ENCODE results near the gene RBM4B. TPM values are rescaled to one million over a fixed set of nuclear protein-coding genes. Genes with fewer than 3 reads are reported as not detected.

The RBM4B gene
- total RNA-seq, 2 experiments from 2014 or later = 10.9 to 11.7 TPM

- H3K4me3 Mint-ChIP-seq = no peak overlapping the region
- H3K27me3 Mint-ChIP-seq (ENCODE audit: low read depth) = no peaks in the 10 kb centered on the region
- intact Hi-C loops (cut with micrococcal nuclease) = no loop called here
- H3K36me3 Mint-ChIP-seq (ENCODE audit: low read depth) = peaks cover 69% of the 10 kb centered on the region
- DNase-seq = no peak
- peaks cover 36% of the 10 kb centered on the region for H3K4me1 Mint-ChIP-seq (ENCODE audit: low read depth)
- no peak overlapping the region for H3K27ac Mint-ChIP-seq
- no peaks in the 10 kb centered on the region for H3K9me3 Mint-ChIP-seq
- CTCF ChIA-PET = interaction anchor here (1.2 to 1.3 kb wide), 2 partner anchors 9 to 19 kb away, joined by 3 to 4 read pairs; no protein-coding TSS in a partner anchor
Measured at GRCh38 chr11:66629356-66629755, 48.3 kb downstream of the RBM4B start.

- Mint-ChIP-seq H3K4me3 (no peak overlapping the region), H3K36me3 (ENCODE audit: low read depth) (peaks cover 74% of the 10 kb centered on the region), H3K27ac (peak overlapping the region; percentile 37), H3K27me3 (ENCODE audit: low read depth) (no peaks in the 10 kb centered on the region), H3K9me3 (no peaks in the 10 kb centered on the region), H3K4me1 (ENCODE audit: low read depth) (peaks cover 43% of the 10 kb centered on the region)
- no peak for DNase-seq
- intact Hi-C loops (cut with micrococcal nuclease) = no loop called here
- CTCF ChIA-PET = interaction anchor here (1.2 to 1.3 kb wide), 2 partner anchors 10 to 18 kb away, joined by 3 to 4 read pairs; no protein-coding TSS in a partner anchor
Measured at GRCh38 chr11:66628061-66628603, 49.6 kb downstream of the RBM4B start.

- no peak for DNase-seq
- Mint-ChIP-seq H3K4me3 (no peak overlapping the region), H3K27me3 (ENCODE audit: low read depth) (no peaks in the 10 kb centered on the region), H3K4me1 (ENCODE audit: low read depth) (peaks cover 52% of the 10 kb centered on the region), H3K36me3 (ENCODE audit: low read depth) (peaks cover 74% of the 10 kb centered on the region), H3K9me3 (no peaks in the 10 kb centered on the region), H3K27ac (peak overlapping the region; percentile 18)
- CTCF ChIA-PET = interaction anchor here (1.1 kb wide), 1 partner anchor 11 kb away, joined by 3 read pairs; the partner anchor contains the start of gene RBM4
- intact Hi-C loops (cut with micrococcal nuclease) = no loop called here
Measured at GRCh38 chr11:66626926-66627325, 50.8 kb downstream of the RBM4B start.

- H3K36me3 Mint-ChIP-seq (ENCODE audit: low read depth) = peaks cover 77% of the 10 kb centered on the region
- peaks cover 55% of the 10 kb centered on the region for H3K4me1 Mint-ChIP-seq (ENCODE audit: low read depth)
- H3K9me3 Mint-ChIP-seq = no peaks in the 10 kb centered on the region
- DNase-seq = no peak
- no peaks in the 10 kb centered on the region for H3K27me3 Mint-ChIP-seq (ENCODE audit: low read depth)
- CTCF ChIA-PET = no interaction called here
- intact Hi-C loops (cut with micrococcal nuclease) = no loop called here
- H3K4me3 Mint-ChIP-seq = no peak overlapping the region
- peak overlapping the region; percentile 18 for H3K27ac Mint-ChIP-seq
Measured at GRCh38 chr11:66626382-66626781, 51.3 kb downstream of the RBM4B start.

- H3K9me3 Mint-ChIP-seq = no peaks in the 10 kb centered on the region
- peaks cover 82% of the 10 kb centered on the region for H3K36me3 Mint-ChIP-seq (ENCODE audit: low read depth)
- intact Hi-C loops (cut with micrococcal nuclease) = no loop called here
- H3K27ac Mint-ChIP-seq = no peak overlapping the region
- no peak for DNase-seq
- CTCF ChIA-PET = no interaction called here
- H3K4me1 Mint-ChIP-seq (ENCODE audit: low read depth) = peaks cover 59% of the 10 kb centered on the region
- H3K4me3 Mint-ChIP-seq = no peak overlapping the region
- H3K27me3 Mint-ChIP-seq (ENCODE audit: low read depth) = no peaks in the 10 kb centered on the region
Measured at GRCh38 chr11:66625752-66626149, 51.9 kb downstream of the RBM4B start.

GRCh38 chr11:66625041-66625751, 52.5 kb downstream of the RBM4B start:
- H3K27ac Mint-ChIP-seq = no peak overlapping the region
- intact Hi-C loops (cut with micrococcal nuclease) = no loop called here
- peaks cover 62% of the 10 kb centered on the region for H3K4me1 Mint-ChIP-seq (ENCODE audit: low read depth)
- H3K4me3 Mint-ChIP-seq = no peak overlapping the region
- H3K27me3 Mint-ChIP-seq (ENCODE audit: low read depth) = no peaks in the 10 kb centered on the region
- CTCF ChIA-PET = interaction anchor here (1.2 kb wide), 1 partner anchor 33 kb away, joined by 3 read pairs; no protein-coding TSS in a partner anchor
- H3K36me3 Mint-ChIP-seq (ENCODE audit: low read depth) = peaks cover 83% of the 10 kb centered on the region
- H3K9me3 Mint-ChIP-seq = no peaks in the 10 kb centered on the region
- DNase-seq = no peak

GRCh38 chr11:66624450-66624849, 53.2 kb downstream of the RBM4B start:
- no peak overlapping the region for H3K27ac Mint-ChIP-seq
- no peaks in the 10 kb centered on the region for H3K27me3 Mint-ChIP-seq (ENCODE audit: low read depth)
- no peak overlapping the region for H3K4me3 Mint-ChIP-seq
- CTCF ChIA-PET = interaction anchor here (1.2 kb wide), 1 partner anchor 32 kb away, joined by 3 read pairs; no protein-coding TSS in a partner anchor
- intact Hi-C loops (cut with micrococcal nuclease) = no loop called here
- H3K36me3 Mint-ChIP-seq (ENCODE audit: low read depth) = peaks cover 82% of the 10 kb centered on the region
- no peak for DNase-seq
- H3K4me1 Mint-ChIP-seq (ENCODE audit: low read depth) = peaks cover 63% of the 10 kb centered on the region
- H3K9me3 Mint-ChIP-seq = peaks cover 1% of the 10 kb centered on the region

GRCh38 chr11:66619080-66619554, 58.6 kb downstream of the RBM4B start:
- Mint-ChIP-seq H3K4me1 (ENCODE audit: low read depth) (peaks cover 58% of the 10 kb centered on the region), H3K27ac (peak overlapping the region; percentile 98), H3K9me3 (peaks cover 1% of the 10 kb centered on the region), H3K27me3 (ENCODE audit: low read depth) (no peaks in the 10 kb centered on the region), H3K36me3 (ENCODE audit: low read depth) (peaks cover 76% of the 10 kb centered on the region), H3K4me3 (peak overlapping the region; percentile 98)
- DNase-seq = peak; percentile 35
- intact Hi-C loops (cut with micrococcal nuclease) = loop anchor here (1.0 to 10.0 kb wide), 4 partner anchors 272 to 1197 kb away; partner anchors contain the start of genes B4GAT1, BRMS1, KDM2A and NEAT1
- CTCF ChIA-PET = interaction anchor here (0.7 to 1.5 kb wide), 5 partner anchors 19 to 41 kb away, joined by 3 to 5 read pairs (median 3); partner anchors contain the start of gene RBM4

GRCh38 chr11:66617155-66617834, 60.4 kb downstream of the RBM4B start:
- intact Hi-C loops (cut with micrococcal nuclease) = loop anchor here (2.0 to 10.0 kb wide), 5 partner anchors 70 to 1195 kb away; partner anchors contain the start of genes ACTN3, B4GAT1, BRMS1 and NEAT1
- H3K27ac Mint-ChIP-seq = peak overlapping the region; percentile 98
- H3K9me3 Mint-ChIP-seq = peaks cover 1% of the 10 kb centered on the region
- no peaks in the 10 kb centered on the region for H3K27me3 Mint-ChIP-seq (ENCODE audit: low read depth)
- peaks cover 43% of the 10 kb centered on the region for H3K4me1 Mint-ChIP-seq (ENCODE audit: low read depth)
- DNase-seq = peak; percentile 50
- CTCF ChIA-PET = interaction anchor here (1.2 to 2.4 kb wide), 2 partner anchors 21 to 23 kb away, joined by 3 to 11 read pairs; partner anchors contain the start of gene RBM4
- H3K4me3 Mint-ChIP-seq = peak overlapping the region; percentile 98
- H3K36me3 Mint-ChIP-seq (ENCODE audit: low read depth) = peaks cover 58% of the 10 kb centered on the region

GRCh38 chr11:66616379-66617154, 61.1 kb downstream of the RBM4B start, which contains the start of gene RBM14:
Gene RBM14 (plus strand): TSS chr11:66616630. CDS start chr11:66616721, 91 bp downstream.
- peak within 1 kb of the TSS; percentile 98 for H3K4me3 Mint-ChIP-seq
- peaks cover 1% of the 10 kb centered on the region for H3K9me3 Mint-ChIP-seq
- H3K27me3 Mint-ChIP-seq (ENCODE audit: low read depth) = no peaks in the 10 kb centered on the region
- peaks cover 52% of the 10 kb centered on the region for H3K36me3 Mint-ChIP-seq (ENCODE audit: low read depth)
- H3K27ac Mint-ChIP-seq = peak within 1 kb of the TSS; percentile 98
- peaks cover 36% of the 10 kb centered on the region for H3K4me1 Mint-ChIP-seq (ENCODE audit: low read depth)
- DNase-seq = peak; percentile 99
- intact Hi-C loops (cut with micrococcal nuclease) = loop anchor here (1.0 to 10.0 kb wide), 9 partner anchors 22 to 1194 kb away; partner anchors contain the start of genes ACTN3, B4GAT1, BRMS1 and CCDC87
- CTCF ChIA-PET = interaction anchor here (1.2 to 2.4 kb wide), 2 partner anchors 21 to 22 kb away, joined by 3 to 11 read pairs; partner anchors contain the start of gene RBM4
